ENCODE data around the gene CTSA. TPM values are rescaled to one million over a fixed set of nuclear protein-coding genes. Genes with fewer than 3 reads are reported as not detected.

The CTSA gene
- total RNA-seq, 1 experiment from 2014 or later = 109 TPM

DNA sequence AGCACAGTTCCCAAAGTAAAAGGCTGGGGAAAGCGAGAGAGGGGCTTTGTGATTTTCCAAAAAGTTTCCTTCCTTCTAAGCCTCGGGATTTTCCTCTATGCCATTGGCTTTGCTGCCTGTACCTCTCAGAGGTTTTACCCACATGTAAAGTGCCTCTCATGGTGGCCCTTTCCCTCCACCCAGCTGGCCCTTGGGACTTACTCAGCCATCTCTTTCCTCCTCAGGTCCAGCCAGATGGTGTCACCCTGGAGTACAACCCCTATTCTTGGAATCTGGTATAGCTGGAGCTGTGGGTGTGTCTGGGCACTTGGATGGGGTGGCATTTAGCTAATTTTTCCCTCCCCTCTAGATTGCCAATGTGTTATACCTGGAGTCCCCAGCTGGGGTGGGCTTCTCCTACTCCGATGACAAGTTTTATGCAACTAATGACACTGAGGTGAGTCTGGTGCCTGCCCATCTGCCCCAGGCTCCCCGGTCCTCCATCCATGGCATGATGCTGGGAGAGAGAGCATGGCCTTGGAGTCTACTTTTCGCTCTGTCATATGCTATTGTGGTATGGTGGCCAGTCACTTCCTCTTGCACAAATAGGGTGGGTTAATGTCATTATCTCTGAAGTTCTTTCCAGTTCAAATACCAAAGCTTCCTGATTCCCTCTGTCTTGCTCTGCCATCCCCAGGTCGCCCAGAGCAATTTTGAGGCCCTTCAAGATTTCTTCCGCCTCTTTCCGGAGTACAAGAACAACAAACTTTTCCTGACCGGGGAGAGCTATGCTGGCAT is 1.1 kb downstream of the CTSA start:
- ATAC-seq (peak; percentile 73), DNase-seq (ENCODE audit: low read depth, low spot score) (no peak)
- CTCF ChIA-PET = interaction anchor here (1.5 kb wide), 1 partner anchor 13 kb away, joined by 4 read pairs; no protein-coding TSS in a partner anchor
- Histone ChIP-seq H3K4me1 (ENCODE audit: control insufficient read depth in 1 of 2, insufficient read depth in 2 of 2, low read length in 2 of 2) (peaks cover 10 to 18% of the 10 kb centered on the region in 2 experiments; a peak in 3 of 4 replicates), H2AFZ (ENCODE audit: low read depth, low read length, poor library complexity, severe bottlenecking) (no peak overlapping the region), H3K4me3 (replicated peaks in 1 of 2; ENCODE audit: low read depth in 1 of 2, low read length in 2 of 2) (peak overlapping the region; percentile 83 to 93), H3K4me2 (ENCODE audit: low read length) (peak overlapping the region; percentile 99), H3K9me3 (ENCODE audit: control insufficient read depth in 1 of 2, insufficient read depth in 1 of 2, low read depth in 1 of 2, low read length in 2 of 2) (no peaks in the 10 kb centered on the region), H4K20me1 (ENCODE audit: insufficient read depth) (no peaks in the 10 kb centered on the region), H3K9me2 (ENCODE audit: insufficient read depth) (no peaks in the 10 kb centered on the region), H3K36me3 (ENCODE audit: control insufficient read depth in 1 of 2, insufficient read depth in 2 of 2, low read length in 2 of 2) (peaks cover 6 to 21% of the 10 kb centered on the region in 2 experiments; a peak in 3 of 4 replicates), H3K9ac (ENCODE audit: low read length) (peak overlapping the region; percentile 76), H3K27me3 (ENCODE audit: insufficient read depth, low read length) (no peaks in the 10 kb centered on the region), H3K27ac (ENCODE audit: low read depth, low read length) (peak overlapping the region; percentile 77), H3K79me2 (ENCODE audit: insufficient read depth, low read length) (peaks cover 4% of the 10 kb centered on the region; the same call in 1 of the 2 replicates)
- POLR2A ChIA-PET = interaction anchor here (0.9 to 1.1 kb wide), 2 partner anchors 11 to 41 kb away, joined by 3 to 4 read pairs; partner anchors contain the start of gene ZSWIM1
- TF ChIP-seq, protein P1, sequence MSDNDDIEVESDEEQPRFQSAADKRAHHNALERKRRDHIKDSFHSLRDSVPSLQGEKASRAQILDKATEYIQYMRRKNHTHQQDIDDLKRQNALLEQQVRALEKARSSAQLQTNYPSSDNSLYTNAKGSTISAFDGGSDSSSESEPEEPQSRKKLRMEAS (IDR thresholded peaks at IDR 0.05) = no peak
- no peak for TF ChIP-seq FOSL1 (IDR thresholded peaks at IDR 0.05; ENCODE audit: low read depth)
- no peak for TF ChIP-seq JUND (IDR thresholded peaks at IDR 0.05)
- TF ChIP-seq, protein P2, sequence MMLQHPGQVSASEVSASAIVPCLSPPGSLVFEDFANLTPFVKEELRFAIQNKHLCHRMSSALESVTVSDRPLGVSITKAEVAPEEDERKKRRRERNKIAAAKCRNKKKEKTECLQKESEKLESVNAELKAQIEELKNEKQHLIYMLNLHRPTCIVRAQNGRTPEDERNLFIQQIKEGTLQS (IDR thresholded peaks at IDR 0.05) = no peak
- TF ChIP-seq ZFX (IDR thresholded peaks at IDR 0.05) = no peak
- TF ChIP-seq YY1 (IDR thresholded peaks at IDR 0.05; ENCODE audit: extremely low read depth, insufficient replicate concordance, low read depth, low read length) = no peak
- TF ChIP-seq POLR2A (IDR thresholded peaks at IDR 0.05; ENCODE audit: borderline replicate concordance, extremely low read depth, insufficient read depth, insufficient read length) = no peak
- TF ChIP-seq, protein P3, sequence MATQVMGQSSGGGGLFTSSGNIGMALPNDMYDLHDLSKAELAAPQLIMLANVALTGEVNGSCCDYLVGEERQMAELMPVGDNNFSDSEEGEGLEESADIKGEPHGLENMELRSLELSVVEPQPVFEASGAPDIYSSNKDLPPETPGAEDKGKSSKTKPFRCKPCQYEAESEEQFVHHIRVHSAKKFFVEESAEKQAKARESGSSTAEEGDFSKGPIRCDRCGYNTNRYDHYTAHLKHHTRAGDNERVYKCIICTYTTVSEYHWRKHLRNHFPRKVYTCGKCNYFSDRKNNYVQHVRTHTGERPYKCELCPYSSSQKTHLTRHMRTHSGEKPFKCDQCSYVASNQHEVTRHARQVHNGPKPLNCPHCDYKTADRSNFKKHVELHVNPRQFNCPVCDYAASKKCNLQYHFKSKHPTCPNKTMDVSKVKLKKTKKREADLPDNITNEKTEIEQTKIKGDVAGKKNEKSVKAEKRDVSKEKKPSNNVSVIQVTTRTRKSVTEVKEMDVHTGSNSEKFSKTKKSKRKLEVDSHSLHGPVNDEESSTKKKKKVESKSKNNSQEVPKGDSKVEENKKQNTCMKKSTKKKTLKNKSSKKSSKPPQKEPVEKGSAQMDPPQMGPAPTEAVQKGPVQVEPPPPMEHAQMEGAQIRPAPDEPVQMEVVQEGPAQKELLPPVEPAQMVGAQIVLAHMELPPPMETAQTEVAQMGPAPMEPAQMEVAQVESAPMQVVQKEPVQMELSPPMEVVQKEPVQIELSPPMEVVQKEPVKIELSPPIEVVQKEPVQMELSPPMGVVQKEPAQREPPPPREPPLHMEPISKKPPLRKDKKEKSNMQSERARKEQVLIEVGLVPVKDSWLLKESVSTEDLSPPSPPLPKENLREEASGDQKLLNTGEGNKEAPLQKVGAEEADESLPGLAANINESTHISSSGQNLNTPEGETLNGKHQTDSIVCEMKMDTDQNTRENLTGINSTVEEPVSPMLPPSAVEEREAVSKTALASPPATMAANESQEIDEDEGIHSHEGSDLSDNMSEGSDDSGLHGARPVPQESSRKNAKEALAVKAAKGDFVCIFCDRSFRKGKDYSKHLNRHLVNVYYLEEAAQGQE (IDR thresholded peaks at IDR 0.05; ENCODE audit: low read depth) = no peak
- no peak for TF ChIP-seq EGR1 (IDR thresholded peaks at IDR 0.05; ENCODE audit: low read depth)
- no peak for TF ChIP-seq SRF (IDR thresholded peaks at IDR 0.05; ENCODE audit: low read depth)
- no peak for TF ChIP-seq ZNF274 (IDR thresholded peaks at IDR 0.05; ENCODE audit: low read depth, low read length)
- TF ChIP-seq, protein P4, sequence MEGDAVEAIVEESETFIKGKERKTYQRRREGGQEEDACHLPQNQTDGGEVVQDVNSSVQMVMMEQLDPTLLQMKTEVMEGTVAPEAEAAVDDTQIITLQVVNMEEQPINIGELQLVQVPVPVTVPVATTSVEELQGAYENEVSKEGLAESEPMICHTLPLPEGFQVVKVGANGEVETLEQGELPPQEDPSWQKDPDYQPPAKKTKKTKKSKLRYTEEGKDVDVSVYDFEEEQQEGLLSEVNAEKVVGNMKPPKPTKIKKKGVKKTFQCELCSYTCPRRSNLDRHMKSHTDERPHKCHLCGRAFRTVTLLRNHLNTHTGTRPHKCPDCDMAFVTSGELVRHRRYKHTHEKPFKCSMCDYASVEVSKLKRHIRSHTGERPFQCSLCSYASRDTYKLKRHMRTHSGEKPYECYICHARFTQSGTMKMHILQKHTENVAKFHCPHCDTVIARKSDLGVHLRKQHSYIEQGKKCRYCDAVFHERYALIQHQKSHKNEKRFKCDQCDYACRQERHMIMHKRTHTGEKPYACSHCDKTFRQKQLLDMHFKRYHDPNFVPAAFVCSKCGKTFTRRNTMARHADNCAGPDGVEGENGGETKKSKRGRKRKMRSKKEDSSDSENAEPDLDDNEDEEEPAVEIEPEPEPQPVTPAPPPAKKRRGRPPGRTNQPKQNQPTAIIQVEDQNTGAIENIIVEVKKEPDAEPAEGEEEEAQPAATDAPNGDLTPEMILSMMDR (IDR thresholded peaks at IDR 0.05 in 2 of 3, conservative IDR thresholded peaks at IDR 0.05 in 1 of 3; ENCODE audit: borderline replicate concordance in 1 of 3, insufficient read depth in 1 of 3, low read depth in 2 of 3, low read length in 2 of 3) = peak in 1 of 3 experiments; percentile 29; a peak in 2 of 6 replicates
- TF ChIP-seq TCF7L2 (IDR thresholded peaks at IDR 0.05; ENCODE audit: borderline replicate concordance, extremely low read depth, insufficient read depth, insufficient read length) = no peak
- no peak for TF ChIP-seq POLR2AphosphoS5 (IDR thresholded peaks at IDR 0.05; ENCODE audit: low read depth, low read length)
- TF ChIP-seq RAD21 (IDR thresholded peaks at IDR 0.05; ENCODE audit: low read depth) = peak; percentile 40; the same call in 1 of the 2 replicates
- TF ChIP-seq SIN3A (IDR thresholded peaks at IDR 0.05; ENCODE audit: low read depth) = no peak
- RAD21 ChIA-PET (ENCODE audit: low non-redundant PET in 1 of 2, low total read pairs in 2 of 2, uncharacterized antibody in 2 of 2, unreplicated experiment in 2 of 2) = interaction anchor here in 1 of 2 experiments (0.6 kb wide), 1 partner anchor 92 kb away, joined by 3 read pairs; no protein-coding TSS in a partner anchor
- intact Hi-C loops (cut with micrococcal nuclease) = no loop called here
- BruUV-seq (replicated peaks) = no TSS peak
